H1 (cell line): ENCODE measurements around the gene ABHD14A. TPM values are rescaled to one million over a fixed set of nuclear protein-coding genes. Genes with fewer than 3 reads are reported as not detected.

Source experiments
- polyA plus RNA-seq, 7 experiments: library from polyadenylated mRNA; depleted of rRNA in 3 of 7; stranded (reverse) in 5 of 7; unstranded in 2 of 7; fragments of >200 nt in 5 of 7; fragments of 200-250 nt in 2 of 7; gene quantifications; 1 replicate in 5 of 7; 2 replicates in 1 of 7; 4 replicates in 1 of 7; pipeline versions ENCODE4 v1.2.1 to v1.2.3, GENCODE V29; 2011 to 2013; ENCODE audit warnings: missing spikeins in 2 of 7, mixed read lengths in 2 of 7
- total RNA-seq: library from RNA; stranded (reverse); fragmentation: NEBNext Ultra II Directional; extraction: Animal tissue kit (Norgen Biotek cat#: 25700); gene quantifications from 2 replicates; pipeline ENCODE4 v1.2.1, GENCODE V29; 2021
- TF ChIP-seq, protein P1 (sequence below): IDR thresholded peaks from 2 replicates; pipeline ENCODE4 v1.6.1; 2011; ENCODE audit warnings: low read depth, mild to moderate bottlenecking, low read length; ENCODE audit not compliant: insufficient read depth

ABHD14A gene
- total and polyA plus RNA-seq, 2 of the 8 experiments (the other 6 are each of a cell fraction or from before 2014, with no cell fraction given): 4.6 to 9.8 TPM

- TF ChIP-seq, protein P1, sequence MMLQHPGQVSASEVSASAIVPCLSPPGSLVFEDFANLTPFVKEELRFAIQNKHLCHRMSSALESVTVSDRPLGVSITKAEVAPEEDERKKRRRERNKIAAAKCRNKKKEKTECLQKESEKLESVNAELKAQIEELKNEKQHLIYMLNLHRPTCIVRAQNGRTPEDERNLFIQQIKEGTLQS: no peak
Observed at GRCh38 chr3:51954713-51955112, 20.2 kb upstream of the ABHD14A start (continued).
